HG03196 (cell line): ENCODE results near the gene CYP26B1.

ENCODE experiments used
- ATAC-seq: cut with Tn5 transposase; IDR thresholded peaks from one replicate; pipeline ENCODE4 v1.9.1; 2021; ENCODE audit not compliant: unreplicated experiment

The CYP26B1 gene

DNA sequence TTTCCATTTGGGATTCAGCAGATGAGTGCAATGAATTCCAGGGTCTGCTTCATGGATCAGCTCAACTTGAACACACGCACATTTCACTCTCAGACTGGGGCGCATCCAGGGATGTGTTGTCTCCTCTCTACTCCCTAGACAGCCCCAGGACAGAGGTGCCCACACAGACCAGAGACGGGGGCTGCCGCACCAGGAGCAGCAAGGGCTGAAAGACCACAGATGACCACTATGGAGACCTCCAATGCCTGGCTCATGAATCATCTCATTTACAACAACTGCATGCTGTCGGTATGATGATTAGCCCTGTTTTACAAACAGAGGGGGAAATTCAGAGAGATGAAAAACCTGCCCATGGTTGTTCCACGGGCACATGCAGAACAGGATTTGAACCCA, 63.1 kb downstream of the CYP26B1 start:
- ATAC-seq, result no peak

DNA sequence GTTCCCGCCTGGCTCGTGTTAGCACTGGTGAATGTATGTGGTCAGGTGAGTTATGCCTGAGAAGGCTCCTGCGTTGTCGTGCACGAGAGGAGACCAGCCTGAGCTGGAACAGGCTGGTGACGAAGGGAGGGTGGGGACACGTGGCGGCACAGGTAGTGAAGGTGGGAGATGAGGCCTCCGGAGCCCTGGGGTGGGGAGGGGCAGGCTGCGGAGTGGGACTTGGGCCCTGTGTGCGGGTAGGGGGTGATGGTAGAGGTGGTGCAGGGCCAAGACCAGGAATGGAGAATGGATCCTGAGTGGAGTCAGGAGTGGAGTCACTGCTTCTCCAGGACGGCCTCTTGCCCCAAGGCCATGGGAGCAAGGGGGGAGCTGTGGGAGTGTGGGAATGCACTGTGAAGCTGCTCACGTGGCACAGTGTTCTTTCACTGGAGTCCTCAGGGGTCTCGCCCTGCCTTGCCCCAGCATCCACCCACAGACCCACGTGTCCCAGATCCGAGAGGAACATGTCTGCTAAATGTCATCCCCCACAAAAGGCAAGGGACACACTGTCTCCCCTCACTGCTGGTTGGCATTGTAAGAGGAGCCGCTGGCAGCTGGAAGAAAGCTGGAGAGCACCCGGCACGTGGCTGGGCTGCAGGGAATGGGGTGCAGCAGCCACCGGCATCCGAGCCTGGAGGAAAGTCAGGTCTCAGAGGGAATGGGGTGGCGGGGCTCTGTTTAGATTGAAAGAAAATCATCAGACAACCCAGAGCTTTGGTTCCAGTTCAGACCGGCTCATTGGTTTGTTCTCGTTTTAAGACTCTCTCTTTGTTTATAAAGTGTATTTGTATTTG, 63.7 kb downstream of the CYP26B1 start:
- no peak for ATAC-seq

DNA sequence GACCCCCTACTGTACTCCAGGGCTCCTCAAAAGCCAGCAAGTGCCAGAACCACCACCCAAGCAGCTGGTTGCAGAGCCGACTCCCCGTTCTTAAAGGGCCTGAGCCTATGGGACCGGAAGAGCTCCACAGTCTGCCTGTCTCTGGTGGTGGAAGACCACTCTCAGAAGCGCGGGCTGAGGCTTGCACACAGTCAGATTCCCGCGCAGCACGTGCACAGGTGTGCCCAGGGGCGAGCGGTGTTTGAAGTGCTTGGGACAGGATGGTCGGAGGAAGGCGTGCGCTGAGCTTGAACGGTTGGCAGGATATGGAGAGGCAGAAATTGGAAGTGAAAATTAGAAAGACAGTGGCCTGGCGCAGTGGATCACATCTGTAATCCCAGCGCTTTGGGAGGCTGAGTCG, 64.8 kb downstream of the CYP26B1 start:
- no peak for ATAC-seq

DNA sequence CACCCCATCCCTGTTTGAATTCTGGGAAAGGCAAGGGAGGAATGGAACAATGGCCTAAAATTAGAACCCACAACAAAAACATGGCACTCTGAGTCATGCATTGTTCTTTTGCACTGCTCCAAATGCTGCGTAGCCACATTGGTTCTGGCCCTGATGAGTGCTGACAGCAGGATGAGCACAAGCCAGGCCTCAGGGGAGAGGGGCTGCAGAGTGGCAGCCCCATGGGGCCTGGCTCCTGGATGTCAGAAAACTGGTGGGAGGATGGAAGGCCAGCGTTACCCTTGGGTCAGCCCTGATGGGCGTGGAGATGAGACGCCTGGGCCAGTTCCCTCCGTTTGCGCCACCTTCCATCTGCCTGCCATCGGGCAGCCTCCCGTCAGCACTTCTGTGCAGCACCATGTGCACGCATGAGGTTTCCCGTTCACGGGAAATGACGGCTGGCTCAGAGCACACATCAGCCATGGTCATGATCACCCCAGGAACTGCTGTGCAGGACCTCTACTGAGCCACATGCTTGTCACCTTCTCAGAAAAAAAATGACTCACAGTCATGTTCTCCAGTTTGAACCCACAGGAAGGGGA, 65.6 kb downstream of the CYP26B1 start:
- no peak for ATAC-seq

DNA sequence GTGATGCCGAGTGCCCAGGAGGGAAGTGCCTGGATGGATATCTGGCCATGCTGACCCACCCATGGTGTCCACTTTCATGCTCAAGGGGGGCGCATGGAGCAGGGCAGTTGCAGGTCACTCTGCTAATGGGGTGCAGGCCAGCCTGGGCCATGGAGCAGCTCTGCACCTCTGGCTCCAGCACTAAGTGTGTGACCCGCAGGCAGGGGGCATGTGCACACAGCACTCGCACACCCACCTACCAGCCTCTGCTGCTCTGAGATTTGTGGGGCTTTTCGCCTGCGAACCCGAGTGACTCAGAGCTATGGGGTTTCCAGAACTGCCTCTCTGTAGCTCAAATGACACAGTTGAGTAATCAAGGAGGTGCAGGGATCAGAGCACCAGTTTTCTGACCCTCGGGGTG, 66.2 kb downstream of the CYP26B1 start:
- no peak for ATAC-seq

DNA sequence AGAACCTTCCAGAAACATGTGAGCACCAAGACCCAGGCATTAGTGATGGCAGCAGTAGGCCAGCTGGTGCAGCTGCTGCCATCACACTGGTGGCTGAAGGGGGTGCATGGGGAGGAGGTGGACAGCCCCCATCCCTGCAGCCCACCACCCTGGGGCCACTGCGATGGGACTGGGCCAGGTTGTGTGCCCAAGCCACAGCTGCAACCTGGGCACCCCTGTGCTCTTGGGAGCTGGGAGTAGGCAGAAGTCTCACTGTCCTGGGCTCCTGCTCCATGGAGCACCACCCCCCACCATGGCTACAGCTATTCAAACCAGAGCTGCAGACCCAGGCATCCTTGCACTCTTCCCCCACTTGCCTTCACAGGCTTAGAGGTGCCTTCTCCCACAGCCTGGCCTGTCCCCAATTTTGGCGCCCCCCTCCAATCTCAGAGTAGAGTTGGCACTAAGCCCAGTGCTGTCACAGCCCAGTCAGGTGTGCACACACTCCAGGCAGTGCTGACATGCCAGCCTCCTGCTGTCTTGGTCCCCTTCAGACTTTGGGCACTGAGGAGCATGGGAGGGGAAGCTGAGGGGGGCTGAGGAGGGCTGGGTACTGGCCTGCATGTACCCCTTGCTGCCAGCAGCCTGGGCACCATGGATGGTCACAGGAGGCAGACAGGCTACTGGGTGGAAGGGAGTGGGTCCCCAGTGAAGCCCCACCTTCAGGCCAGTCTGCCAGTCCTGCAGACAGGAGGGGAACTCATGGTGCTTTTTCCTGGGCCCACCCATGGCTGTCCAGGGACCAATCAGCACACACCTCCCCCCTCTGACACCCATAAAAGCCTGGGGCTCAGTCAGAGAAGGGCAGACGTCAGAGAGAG, 67.1 kb downstream of the CYP26B1 start:
- no peak for ATAC-seq
